HepG2 (cell line): ENCODE measurements around the gene MC1R. TPM values are rescaled to one million over a fixed set of nuclear protein-coding genes. Genes with fewer than 3 reads are reported as not detected.

Experiments
- ELF3 ChIP-seq: IDR thresholded peaks from 2 replicates; pipeline ENCODE4 v1.6.1; 2016; ENCODE audit warnings: missing genetic modification reagents, missing compliant biosample characterization
- FOXO1 ChIP-seq: sonication (generic); formaldehyde crosslinking; IDR thresholded peaks from 2 replicates; pipeline ENCODE4 v1.4.0; 2020; ENCODE audit warnings: missing genetic modification reagents
- SALL2 ChIP-seq: sonication (generic); formaldehyde crosslinking; IDR thresholded peaks from 2 replicates; pipeline ENCODE4 v1.8.1; 2023; ENCODE audit warnings: mild to moderate bottlenecking, missing genetic modification reagents, inconsistent platforms
- ZBTB8A ChIP-seq: sonication (generic); formaldehyde crosslinking; IDR thresholded peaks from 2 replicates; pipeline ENCODE4 v1.4.0; 2020; ENCODE audit warnings: mild to moderate bottlenecking, low read depth, missing genetic modification reagents, borderline replicate concordance
- ZIK1 ChIP-seq: sonication (generic); formaldehyde crosslinking; IDR thresholded peaks from 2 replicates; pipeline ENCODE4 v1.5.0; 2020; ENCODE audit warnings: mild to moderate bottlenecking, low read depth, missing genetic modification reagents, borderline replicate concordance
- polyA plus RNA-seq, 8 experiments: library from polyadenylated mRNA; depleted of rRNA in 3 of 8; stranded (reverse) in 7 of 8; unstranded in 1 of 8; fragments of >200 nt; fragmentation: Illumina TruSeq in 4 of 8; extraction: Trizol in 4 of 8; gene quantifications; 2 replicates each; pipeline versions ENCODE4 v1.2.1 to v1.2.3, GENCODE V29; 2011 to 2016; ENCODE audit warnings: low read depth in 4 of 8, missing spikeins in 1 of 8, mixed read lengths in 1 of 8; ENCODE audit not compliant: insufficient read depth in 1 of 8
- total RNA-seq, 5 experiments: library from RNA; depleted of rRNA; stranded (reverse); fragments of >200 nt; fragmentation: Illumina TruSeq; extraction: Trizol; gene quantifications; 2 replicates each; pipeline ENCODE4 v1.2.3, GENCODE V29; 2016; ENCODE audit warnings: low read depth in 1 of 5
- TF ChIP-seq, protein P1 (sequence below): sonication (generic); formaldehyde crosslinking; IDR thresholded peaks from 2 replicates; pipeline ENCODE4 v1.4.0; 2020; ENCODE audit warnings: mild to moderate bottlenecking, missing genetic modification reagents, borderline replicate concordance
- TF ChIP-seq, protein P2 (sequence below): sonication (generic); formaldehyde crosslinking; IDR thresholded peaks from 2 replicates; pipeline ENCODE4 v1.5.0; 2020; ENCODE audit warnings: missing genetic modification reagents, mild to moderate bottlenecking, borderline replicate concordance
- TF ChIP-seq, protein P3 (sequence below): sonication (generic); IDR thresholded peaks from 2 replicates; pipeline ENCODE4 v1.6.1; 2016; ENCODE audit warnings: low read depth, borderline replicate concordance
- TF ChIP-seq, protein P4 (sequence below), 2 experiments: fragments of 450-650 bp in 1 of 2; sonication (generic) in 1 of 2; formaldehyde crosslinking in 1 of 2; IDR thresholded peaks; 2 replicates each; pipeline versions ENCODE4 v1.6.1 to v1.8.0; 2016 to 2022; ENCODE audit warnings: antibody characterized with exemption in 1 of 2, mild to moderate bottlenecking in 1 of 2, missing genetic modification reagents in 1 of 2
- TF ChIP-seq, protein P5 (sequence below): IDR thresholded peaks from 2 replicates; pipeline ENCODE4 v1.6.1; 2016; ENCODE audit warnings: missing genetic modification reagents, missing compliant biosample characterization

Gene MC1R
- total and polyA plus RNA-seq, 2 of the 13 experiments (the other 11 are each of a cell fraction or from before 2014, with no cell fraction given) = 9.1 to 14.8 TPM

DNA sequence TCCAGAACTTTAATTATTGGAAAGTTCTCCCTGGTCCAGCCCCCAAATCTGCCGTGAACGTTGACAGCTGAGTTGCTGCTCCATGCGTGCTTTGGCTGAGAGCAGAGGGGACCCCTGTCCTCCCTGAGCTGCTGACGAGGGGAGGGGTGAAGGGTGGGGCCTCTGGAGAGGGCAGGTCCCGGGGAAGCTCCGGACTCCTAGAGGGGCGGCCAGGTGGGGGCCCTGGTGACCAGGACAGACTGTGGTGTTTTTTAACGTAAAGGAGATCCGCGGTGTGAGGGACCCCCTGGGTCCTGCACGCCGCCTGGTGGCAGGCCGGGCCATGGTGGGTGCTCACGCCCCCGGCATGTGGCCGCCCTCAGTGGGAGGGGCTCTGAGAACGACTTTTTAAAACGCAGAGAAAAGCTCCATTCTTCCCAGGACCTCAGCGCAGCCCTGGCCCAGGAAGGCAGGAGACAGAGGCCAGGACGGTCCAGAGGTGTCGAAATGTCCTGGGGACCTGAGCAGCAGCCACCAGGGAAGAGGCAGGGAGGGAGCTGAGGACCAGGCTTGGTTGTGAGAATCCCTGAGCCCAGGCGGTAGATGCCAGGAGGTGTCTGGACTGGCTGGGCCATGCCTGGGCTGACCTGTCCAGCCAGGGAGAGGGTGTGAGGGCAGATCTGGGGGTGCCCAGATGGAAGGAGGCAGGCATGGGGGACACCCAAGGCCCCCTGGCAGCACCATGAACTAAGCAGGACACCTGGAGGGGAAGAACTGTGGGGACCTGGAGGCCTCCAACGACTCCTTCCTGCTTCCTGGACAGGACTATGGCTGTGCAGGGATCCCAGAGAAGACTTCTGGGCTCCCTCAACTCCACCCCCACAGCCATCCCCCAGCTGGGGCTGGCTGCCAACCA, at the start of gene MC1R (continued):
- TF ChIP-seq ZIK1 (CRISPR knock-in tag) (peak; percentile 96), ELF3 (CRISPR knock-in tag) (peak; percentile 79), ZBTB8A (CRISPR knock-in tag) (no peak), SALL2 (CRISPR knock-in tag) (peak; percentile 29; the same call in 1 of the 2 replicates), FOXO1 (CRISPR knock-in tag) (peak; percentile 40)
- TF ChIP-seq, protein P1, sequence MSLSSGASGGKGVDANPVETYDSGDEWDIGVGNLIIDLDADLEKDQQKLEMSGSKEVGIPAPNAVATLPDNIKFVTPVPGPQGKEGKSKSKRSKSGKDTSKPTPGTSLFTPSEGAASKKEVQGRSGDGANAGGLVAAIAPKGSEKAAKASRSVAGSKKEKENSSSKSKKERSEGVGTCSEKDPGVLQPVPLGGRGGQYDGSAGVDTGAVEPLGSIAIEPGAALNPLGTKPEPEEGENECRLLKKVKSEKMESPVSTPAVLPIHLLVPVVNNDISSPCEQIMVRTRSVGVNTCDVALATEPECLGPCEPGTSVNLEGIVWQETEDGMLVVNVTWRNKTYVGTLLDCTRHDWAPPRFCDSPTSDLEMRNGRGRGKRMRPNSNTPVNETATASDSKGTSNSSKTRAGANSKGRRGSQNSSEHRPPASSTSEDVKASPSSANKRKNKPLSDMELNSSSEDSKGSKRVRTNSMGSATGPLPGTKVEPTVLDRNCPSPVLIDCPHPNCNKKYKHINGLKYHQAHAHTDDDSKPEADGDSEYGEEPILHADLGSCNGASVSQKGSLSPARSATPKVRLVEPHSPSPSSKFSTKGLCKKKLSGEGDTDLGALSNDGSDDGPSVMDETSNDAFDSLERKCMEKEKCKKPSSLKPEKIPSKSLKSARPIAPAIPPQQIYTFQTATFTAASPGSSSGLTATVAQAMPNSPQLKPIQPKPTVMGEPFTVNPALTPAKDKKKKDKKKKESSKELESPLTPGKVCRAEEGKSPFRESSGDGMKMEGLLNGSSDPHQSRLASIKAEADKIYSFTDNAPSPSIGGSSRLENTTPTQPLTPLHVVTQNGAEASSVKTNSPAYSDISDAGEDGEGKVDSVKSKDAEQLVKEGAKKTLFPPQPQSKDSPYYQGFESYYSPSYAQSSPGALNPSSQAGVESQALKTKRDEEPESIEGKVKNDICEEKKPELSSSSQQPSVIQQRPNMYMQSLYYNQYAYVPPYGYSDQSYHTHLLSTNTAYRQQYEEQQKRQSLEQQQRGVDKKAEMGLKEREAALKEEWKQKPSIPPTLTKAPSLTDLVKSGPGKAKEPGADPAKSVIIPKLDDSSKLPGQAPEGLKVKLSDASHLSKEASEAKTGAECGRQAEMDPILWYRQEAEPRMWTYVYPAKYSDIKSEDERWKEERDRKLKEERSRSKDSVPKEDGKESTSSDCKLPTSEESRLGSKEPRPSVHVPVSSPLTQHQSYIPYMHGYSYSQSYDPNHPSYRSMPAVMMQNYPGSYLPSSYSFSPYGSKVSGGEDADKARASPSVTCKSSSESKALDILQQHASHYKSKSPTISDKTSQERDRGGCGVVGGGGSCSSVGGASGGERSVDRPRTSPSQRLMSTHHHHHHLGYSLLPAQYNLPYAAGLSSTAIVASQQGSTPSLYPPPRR = 0 out of 2 replicates have a peak, but pooled peaks have one; percentile 50
- TF ChIP-seq, protein P2, sequence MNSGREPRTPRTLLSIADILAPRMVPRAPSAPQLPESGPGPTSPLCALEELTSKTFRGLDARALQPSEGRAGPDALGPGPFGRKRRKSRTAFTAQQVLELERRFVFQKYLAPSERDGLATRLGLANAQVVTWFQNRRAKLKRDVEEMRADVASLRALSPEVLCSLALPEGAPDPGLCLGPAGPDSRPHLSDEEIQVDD (CRISPR knock-in tag) = 0 out of 2 replicates have a peak, but pooled peaks have one; percentile 54
- TF ChIP-seq, protein P3, sequence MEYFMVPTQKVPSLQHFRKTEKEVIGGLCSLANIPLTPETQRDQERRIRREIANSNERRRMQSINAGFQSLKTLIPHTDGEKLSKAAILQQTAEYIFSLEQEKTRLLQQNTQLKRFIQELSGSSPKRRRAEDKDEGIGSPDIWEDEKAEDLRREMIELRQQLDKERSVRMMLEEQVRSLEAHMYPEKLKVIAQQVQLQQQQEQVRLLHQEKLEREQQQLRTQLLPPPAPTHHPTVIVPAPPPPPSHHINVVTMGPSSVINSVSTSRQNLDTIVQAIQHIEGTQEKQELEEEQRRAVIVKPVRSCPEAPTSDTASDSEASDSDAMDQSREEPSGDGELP = peak; percentile 78
- TF ChIP-seq, protein P4, sequence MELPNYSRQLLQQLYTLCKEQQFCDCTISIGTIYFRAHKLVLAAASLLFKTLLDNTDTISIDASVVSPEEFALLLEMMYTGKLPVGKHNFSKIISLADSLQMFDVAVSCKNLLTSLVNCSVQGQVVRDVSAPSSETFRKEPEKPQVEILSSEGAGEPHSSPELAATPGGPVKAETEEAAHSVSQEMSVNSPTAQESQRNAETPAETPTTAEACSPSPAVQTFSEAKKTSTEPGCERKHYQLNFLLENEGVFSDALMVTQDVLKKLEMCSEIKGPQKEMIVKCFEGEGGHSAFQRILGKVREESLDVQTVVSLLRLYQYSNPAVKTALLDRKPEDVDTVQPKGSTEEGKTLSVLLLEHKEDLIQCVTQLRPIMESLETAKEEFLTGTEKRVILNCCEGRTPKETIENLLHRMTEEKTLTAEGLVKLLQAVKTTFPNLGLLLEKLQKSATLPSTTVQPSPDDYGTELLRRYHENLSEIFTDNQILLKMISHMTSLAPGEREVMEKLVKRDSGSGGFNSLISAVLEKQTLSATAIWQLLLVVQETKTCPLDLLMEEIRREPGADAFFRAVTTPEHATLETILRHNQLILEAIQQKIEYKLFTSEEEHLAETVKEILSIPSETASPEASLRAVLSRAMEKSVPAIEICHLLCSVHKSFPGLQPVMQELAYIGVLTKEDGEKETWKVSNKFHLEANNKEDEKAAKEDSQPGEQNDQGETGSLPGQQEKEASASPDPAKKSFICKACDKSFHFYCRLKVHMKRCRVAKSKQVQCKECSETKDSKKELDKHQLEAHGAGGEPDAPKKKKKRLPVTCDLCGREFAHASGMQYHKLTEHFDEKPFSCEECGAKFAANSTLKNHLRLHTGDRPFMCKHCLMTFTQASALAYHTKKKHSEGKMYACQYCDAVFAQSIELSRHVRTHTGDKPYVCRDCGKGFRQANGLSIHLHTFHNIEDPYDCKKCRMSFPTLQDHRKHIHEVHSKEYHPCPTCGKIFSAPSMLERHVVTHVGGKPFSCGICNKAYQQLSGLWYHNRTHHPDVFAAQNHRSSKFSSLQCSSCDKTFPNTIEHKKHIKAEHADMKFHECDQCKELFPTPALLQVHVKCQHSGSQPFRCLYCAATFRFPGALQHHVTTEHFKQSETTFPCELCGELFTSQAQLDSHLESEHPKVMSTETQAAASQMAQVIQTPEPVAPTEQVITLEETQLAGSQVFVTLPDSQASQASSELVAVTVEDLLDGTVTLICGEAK (IDR thresholded peaks at IDR 0.05) = no peak
- TF ChIP-seq, protein P4 (CRISPR knock-in tag; IDR thresholded peaks at IDR 0.05) = peak; percentile 61
- TF ChIP-seq, protein P5, sequence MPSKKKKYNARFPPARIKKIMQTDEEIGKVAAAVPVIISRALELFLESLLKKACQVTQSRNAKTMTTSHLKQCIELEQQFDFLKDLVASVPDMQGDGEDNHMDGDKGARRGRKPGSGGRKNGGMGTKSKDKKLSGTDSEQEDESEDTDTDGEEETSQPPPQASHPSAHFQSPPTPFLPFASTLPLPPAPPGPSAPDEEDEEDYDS (CRISPR knock-in tag) = peak; percentile 99
